Measurements from ENCODE around the gene DBNDD1. TPM values are rescaled to one million over a fixed set of nuclear protein-coding genes. Genes with fewer than 3 reads are reported as not detected.

DBNDD1 gene
- total and polyA plus RNA-seq, 10 of the 15 experiments (the other 5 are each of a cell fraction or from before 2014, with no cell fraction given): 0.06 to 4.6 (median 0.55) TPM

DNA sequence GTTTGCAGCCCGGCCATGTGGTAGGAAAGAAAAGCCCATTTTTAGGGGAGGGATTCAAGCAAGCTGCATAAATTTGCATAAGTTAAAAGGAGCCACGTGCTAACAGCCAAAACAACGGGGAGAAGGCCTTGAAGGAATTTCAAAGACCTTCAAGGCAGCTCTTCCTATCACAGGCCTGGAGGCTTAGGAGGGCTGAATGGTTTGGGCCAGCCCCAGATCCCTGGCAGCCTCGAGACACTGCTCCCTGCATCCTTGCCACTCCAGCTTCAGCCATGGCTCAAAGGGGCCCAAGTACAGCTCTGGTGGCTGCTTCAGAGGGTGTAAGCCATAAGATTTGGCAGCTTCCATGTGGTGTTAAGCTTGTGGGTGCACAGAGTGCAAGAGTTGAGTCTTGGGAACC, 35.3 kb upstream of the DBNDD1 start:
- Histone ChIP-seq H3K27me3 (replicated peaks in 1 of 2; ENCODE audit: control insufficient read depth in 2 of 2, insufficient read depth in 2 of 2, low read length in 1 of 2) (no peaks in the 10 kb centered on the region), H2AFZ (ENCODE audit: control insufficient read depth, low read depth, low read length) (no peak overlapping the region), H4K20me1 (ENCODE audit: control insufficient read depth, insufficient read depth) (no peaks in the 10 kb centered on the region), H3K4me3 (no peak overlapping the region), H3K4me1 (ENCODE audit: control insufficient read depth, insufficient read depth, low read length) (no peaks in the 10 kb centered on the region), H3K27ac (ENCODE audit: control insufficient read depth, insufficient read depth) (no peak overlapping the region), H3K9me3 (replicated peaks; ENCODE audit: control insufficient read depth, insufficient read depth, low read length) (peaks cover 7% of the 10 kb centered on the region; the same call in 2 of the 3 replicates), H3K36me3 (ENCODE audit: control insufficient read depth in 2 of 2, insufficient read depth in 2 of 2, low read length in 1 of 2) (no peaks in the 10 kb centered on the region), H3K79me2 (ENCODE audit: control insufficient read depth, insufficient read depth, low read length) (no peaks in the 10 kb centered on the region), H3K4me2 (ENCODE audit: control insufficient read depth, insufficient read depth) (no peak overlapping the region), H3K9ac (ENCODE audit: control insufficient read depth, insufficient read depth, low read length) (no peak overlapping the region)
- ATAC-seq (no peak), DNase-seq (ENCODE audit: low read depth, low spot score) (no peak), FAIRE-seq (no peak)
- ChIA-PET CTCF (no interaction called here), RAD21 (ENCODE audit: unreplicated experiment) (no interaction called here), POLR2A (no interaction called here), SMC1A (ENCODE audit: uncharacterized antibody, unreplicated experiment) (no interaction called here)
- in situ Hi-C loops (cut with MboI): no loop called here
- TF ChIP-seq HCFC1 (IDR thresholded peaks at IDR 0.05; ENCODE audit: low read length): no peak
- TF ChIP-seq ASH2L (IDR thresholded peaks at IDR 0.05; ENCODE audit: borderline replicate concordance, low read depth): no peak
- TF ChIP-seq, protein P1, sequence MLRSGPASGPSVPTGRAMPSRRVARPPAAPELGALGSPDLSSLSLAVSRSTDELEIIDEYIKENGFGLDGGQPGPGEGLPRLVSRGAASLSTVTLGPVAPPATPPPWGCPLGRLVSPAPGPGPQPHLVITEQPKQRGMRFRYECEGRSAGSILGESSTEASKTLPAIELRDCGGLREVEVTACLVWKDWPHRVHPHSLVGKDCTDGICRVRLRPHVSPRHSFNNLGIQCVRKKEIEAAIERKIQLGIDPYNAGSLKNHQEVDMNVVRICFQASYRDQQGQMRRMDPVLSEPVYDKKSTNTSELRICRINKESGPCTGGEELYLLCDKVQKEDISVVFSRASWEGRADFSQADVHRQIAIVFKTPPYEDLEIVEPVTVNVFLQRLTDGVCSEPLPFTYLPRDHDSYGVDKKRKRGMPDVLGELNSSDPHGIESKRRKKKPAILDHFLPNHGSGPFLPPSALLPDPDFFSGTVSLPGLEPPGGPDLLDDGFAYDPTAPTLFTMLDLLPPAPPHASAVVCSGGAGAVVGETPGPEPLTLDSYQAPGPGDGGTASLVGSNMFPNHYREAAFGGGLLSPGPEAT (IDR thresholded peaks at IDR 0.05; ENCODE audit: low read depth): no peak
- no peak for TF ChIP-seq BCL11A (IDR thresholded peaks at IDR 0.05; ENCODE audit: low read depth, low read length)
- TF ChIP-seq, protein P2, sequence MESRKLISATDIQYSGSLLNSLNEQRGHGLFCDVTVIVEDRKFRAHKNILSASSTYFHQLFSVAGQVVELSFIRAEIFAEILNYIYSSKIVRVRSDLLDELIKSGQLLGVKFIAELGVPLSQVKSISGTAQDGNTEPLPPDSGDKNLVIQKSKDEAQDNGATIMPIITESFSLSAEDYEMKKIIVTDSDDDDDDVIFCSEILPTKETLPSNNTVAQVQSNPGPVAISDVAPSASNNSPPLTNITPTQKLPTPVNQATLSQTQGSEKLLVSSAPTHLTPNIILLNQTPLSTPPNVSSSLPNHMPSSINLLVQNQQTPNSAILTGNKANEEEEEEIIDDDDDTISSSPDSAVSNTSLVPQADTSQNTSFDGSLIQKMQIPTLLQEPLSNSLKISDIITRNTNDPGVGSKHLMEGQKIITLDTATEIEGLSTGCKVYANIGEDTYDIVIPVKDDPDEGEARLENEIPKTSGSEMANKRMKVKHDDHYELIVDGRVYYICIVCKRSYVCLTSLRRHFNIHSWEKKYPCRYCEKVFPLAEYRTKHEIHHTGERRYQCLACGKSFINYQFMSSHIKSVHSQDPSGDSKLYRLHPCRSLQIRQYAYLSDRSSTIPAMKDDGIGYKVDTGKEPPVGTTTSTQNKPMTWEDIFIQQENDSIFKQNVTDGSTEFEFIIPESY (IDR thresholded peaks at IDR 0.05): no peak
- no peak for TF ChIP-seq SPI1 (IDR thresholded peaks at IDR 0.05; ENCODE audit: borderline replicate concordance, insufficient read depth, low read depth, low read length)
- no peak for TF ChIP-seq PAX8 (IDR thresholded peaks at IDR 0.05)
- TF ChIP-seq, protein P3, sequence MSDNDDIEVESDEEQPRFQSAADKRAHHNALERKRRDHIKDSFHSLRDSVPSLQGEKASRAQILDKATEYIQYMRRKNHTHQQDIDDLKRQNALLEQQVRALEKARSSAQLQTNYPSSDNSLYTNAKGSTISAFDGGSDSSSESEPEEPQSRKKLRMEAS (IDR thresholded peaks at IDR 0.05; ENCODE audit: low read depth, low read length): no peak
- no peak for TF ChIP-seq WRNIP1 (IDR thresholded peaks at IDR 0.05; ENCODE audit: borderline replicate concordance, low read depth, low read length)
- TF ChIP-seq TBL1XR1 (IDR thresholded peaks at IDR 0.05; ENCODE audit: low read depth, low read length): no peak
- TF ChIP-seq ZZZ3 (IDR thresholded peaks at IDR 0.05; ENCODE audit: control insufficient read depth, insufficient read length, low read depth): no peak
- no peak for TF ChIP-seq KDM1A (IDR thresholded peaks at IDR 0.05; ENCODE audit: borderline replicate concordance)
- no peak for TF ChIP-seq SIN3A (IDR thresholded peaks at IDR 0.05; ENCODE audit: low read depth, low read length)
- TF ChIP-seq POU2F2 (IDR thresholded peaks at IDR 0.05; ENCODE audit: borderline replicate concordance, low read depth, low read length): no peak
- TF ChIP-seq, protein P4, sequence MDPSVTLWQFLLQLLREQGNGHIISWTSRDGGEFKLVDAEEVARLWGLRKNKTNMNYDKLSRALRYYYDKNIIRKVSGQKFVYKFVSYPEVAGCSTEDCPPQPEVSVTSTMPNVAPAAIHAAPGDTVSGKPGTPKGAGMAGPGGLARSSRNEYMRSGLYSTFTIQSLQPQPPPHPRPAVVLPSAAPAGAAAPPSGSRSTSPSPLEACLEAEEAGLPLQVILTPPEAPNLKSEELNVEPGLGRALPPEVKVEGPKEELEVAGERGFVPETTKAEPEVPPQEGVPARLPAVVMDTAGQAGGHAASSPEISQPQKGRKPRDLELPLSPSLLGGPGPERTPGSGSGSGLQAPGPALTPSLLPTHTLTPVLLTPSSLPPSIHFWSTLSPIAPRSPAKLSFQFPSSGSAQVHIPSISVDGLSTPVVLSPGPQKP (IDR thresholded peaks at IDR 0.05; ENCODE audit: low read depth, low read length): no peak
- 2% methylated on average over 4 of the region's 4 CpGs for WGBS (ENCODE audit: insufficient coverage, insufficient replicate concordance, low lambda C conversion rate, missing lambda C conversion rate)
- BruUV-seq (replicated peaks): no TSS peak
- intact Hi-C loops (cut with micrococcal nuclease; ENCODE audit: unreplicated experiment): no loop called here
